GM19455 (cell line): Measurements from ENCODE around the gene AP2S1.
"Not testable (repeated sequence)": the region's sequence is repeated elsewhere in the genome, so short reads cannot be mapped to it uniquely, and the experiment has no call there.

Experiments
- ATAC-seq: cut with Tn5 transposase; IDR thresholded peaks from one replicate; pipeline ENCODE4 v1.9.1; 2021; ENCODE audit not compliant: unreplicated experiment

The AP2S1 gene

GRCh38 chr19:46809534-46810272 lies 40.9 kb downstream of the AP2S1 start:
- ATAC-seq = no peak

- no peak for ATAC-seq
Measured at GRCh38 chr19:46806656-46807055, 44.0 kb downstream of the AP2S1 start.

GRCh38 chr19:46804432-46804831 lies 46.2 kb downstream of the AP2S1 start:
- not testable (repeated sequence) for ATAC-seq

- ATAC-seq = no peak
Measured at GRCh38 chr19:46803555-46803954, 47.1 kb downstream of the AP2S1 start.

GRCh38 chr19:46802152-46802551 lies 48.5 kb downstream of the AP2S1 start:
- ATAC-seq = no peak

GRCh38 chr19:46798713-46799112 lies 51.9 kb downstream of the AP2S1 start:
- no peak for ATAC-seq

- ATAC-seq = no peak
Measured at GRCh38 chr19:46797881-46798280, 52.8 kb downstream of the AP2S1 start.

- ATAC-seq = no peak
Measured at GRCh38 chr19:46791944-46792343, 58.7 kb downstream of the AP2S1 start.

GRCh38 chr19:46789371-46789770 lies 61.3 kb downstream of the AP2S1 start:
- no peak for ATAC-seq

- ATAC-seq = no peak
Measured at GRCh38 chr19:46788968-46789338, 61.7 kb downstream of the AP2S1 start.

- ATAC-seq = peak; percentile 64
Measured at GRCh38 chr19:46788262-46788967, 62.2 kb downstream of the AP2S1 start, which contains the start of gene SLC1A5. TSS of gene SLC1A5 (minus strand) at chr19:46788594. CDS start at chr19:46787965, 629 bp downstream.
